GM12878 (cell line): Measurements from ENCODE around the gene SCARB1. TPM values are rescaled to one million over a fixed set of nuclear protein-coding genes. Genes with fewer than 3 reads are reported as not detected.

Source experiments
- BCL11A ChIP-seq: IDR thresholded peaks from 2 replicates; pipeline ENCODE4 v1.6.1; 2011; ENCODE audit warnings: low read depth, low read length
- HDAC6 ChIP-seq: fragments of 200-600 bp; sonication (generic); IDR thresholded peaks from one replicate; pipeline ENCODE4 v1.8.0; 2017; ENCODE audit warnings: antibody characterized with exemption; ENCODE audit not compliant: unreplicated experiment
- IRF3 ChIP-seq: fragments of 450-650 bp; IDR thresholded peaks from 2 replicates; pipeline ENCODE4 v1.6.1; 2014; ENCODE audit warnings: mild to moderate bottlenecking
- NFIC ChIP-seq: IDR thresholded peaks from 2 replicates; pipeline ENCODE4 v1.6.1; 2012; ENCODE audit warnings: low read depth, mild to moderate bottlenecking, inconsistent platforms, low read length, moderate library complexity
- SRF ChIP-seq, 2 experiments: IDR thresholded peaks; 2 replicates each; pipeline ENCODE4 v1.6.1; 2011; ENCODE audit warnings: low read depth in 2 of 2, low read length in 2 of 2, mild to moderate bottlenecking in 1 of 2, moderate library complexity in 1 of 2
- USF1 ChIP-seq: IDR thresholded peaks from 2 replicates; pipeline ENCODE4 v1.6.1; 2011; ENCODE audit warnings: borderline replicate concordance, low read depth, mild to moderate bottlenecking, moderate library complexity, mixed read lengths, low read length; ENCODE audit not compliant: insufficient read depth; ENCODE audit errors: extremely low read length
- polyA plus RNA-seq, 11 experiments: library from polyadenylated mRNA; depleted of rRNA in 4 of 11; unstranded in 6 of 11; stranded (reverse) in 5 of 11; fragments of >200 nt; fragmentation: Nextera tagmentation in 4 of 11; fragmentation: Illumina TruSeq in 1 of 11; extraction: Ambion mirVana in 4 of 11; extraction: Trizol in 1 of 11; gene quantifications; 1 replicate in 1 of 11; 2 replicates in 10 of 11; pipeline versions ENCODE4 v1.2.1 to v1.2.3, GENCODE V29; 2011 to 2016; ENCODE audit warnings: inconsistent platforms in 2 of 11, missing spikeins in 2 of 11, low read depth in 1 of 11
- total RNA-seq, 4 experiments: library from RNA; depleted of rRNA in 3 of 4; stranded (reverse); fragments of >200 nt in 3 of 4; fragmentation: Illumina TruSeq in 1 of 4; extraction: Trizol in 1 of 4; gene quantifications; 2 replicates each; pipeline versions ENCODE4 v1.2.1 to v1.2.3, GENCODE V29; 2013 to 2021
- TF ChIP-seq, protein P1 (sequence below): fragments of 450-650 bp; IDR thresholded peaks from 2 replicates; pipeline ENCODE4 v1.6.1; 2017; ENCODE audit warnings: borderline replicate concordance
- TF ChIP-seq, protein P2 (sequence below): IDR thresholded peaks from 2 replicates; pipeline ENCODE4 v1.6.1; 2011; ENCODE audit warnings: mild to moderate bottlenecking, low read depth, low read length, moderate library complexity; ENCODE audit not compliant: insufficient replicate concordance
- TF ChIP-seq, protein P3 (sequence below): fragments of 450-650 bp; IDR thresholded peaks from 2 replicates; pipeline ENCODE4 v1.6.1; 2017; ENCODE audit warnings: mild to moderate bottlenecking, moderate library complexity

The SCARB1 gene
- total and polyA plus RNA-seq, 10 of the 15 experiments (the other 5 are each of a cell fraction or from before 2014, with no cell fraction given) = 0.34 to 104 (median 63.1) TPM

GRCh38 chr12:124870515-124870914 is 6.9 kb upstream of the SCARB1 start (continued):
- no peak for TF ChIP-seq USF1
- TF ChIP-seq NFIC = no peak
- TF ChIP-seq, protein P1, sequence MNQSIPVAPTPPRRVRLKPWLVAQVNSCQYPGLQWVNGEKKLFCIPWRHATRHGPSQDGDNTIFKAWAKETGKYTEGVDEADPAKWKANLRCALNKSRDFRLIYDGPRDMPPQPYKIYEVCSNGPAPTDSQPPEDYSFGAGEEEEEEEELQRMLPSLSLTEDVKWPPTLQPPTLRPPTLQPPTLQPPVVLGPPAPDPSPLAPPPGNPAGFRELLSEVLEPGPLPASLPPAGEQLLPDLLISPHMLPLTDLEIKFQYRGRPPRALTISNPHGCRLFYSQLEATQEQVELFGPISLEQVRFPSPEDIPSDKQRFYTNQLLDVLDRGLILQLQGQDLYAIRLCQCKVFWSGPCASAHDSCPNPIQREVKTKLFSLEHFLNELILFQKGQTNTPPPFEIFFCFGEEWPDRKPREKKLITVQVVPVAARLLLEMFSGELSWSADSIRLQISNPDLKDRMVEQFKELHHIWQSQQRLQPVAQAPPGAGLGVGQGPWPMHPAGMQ = no peak
- TF ChIP-seq BCL11A = no peak
- no peak for TF ChIP-seq HDAC6
- TF ChIP-seq, protein P2, sequence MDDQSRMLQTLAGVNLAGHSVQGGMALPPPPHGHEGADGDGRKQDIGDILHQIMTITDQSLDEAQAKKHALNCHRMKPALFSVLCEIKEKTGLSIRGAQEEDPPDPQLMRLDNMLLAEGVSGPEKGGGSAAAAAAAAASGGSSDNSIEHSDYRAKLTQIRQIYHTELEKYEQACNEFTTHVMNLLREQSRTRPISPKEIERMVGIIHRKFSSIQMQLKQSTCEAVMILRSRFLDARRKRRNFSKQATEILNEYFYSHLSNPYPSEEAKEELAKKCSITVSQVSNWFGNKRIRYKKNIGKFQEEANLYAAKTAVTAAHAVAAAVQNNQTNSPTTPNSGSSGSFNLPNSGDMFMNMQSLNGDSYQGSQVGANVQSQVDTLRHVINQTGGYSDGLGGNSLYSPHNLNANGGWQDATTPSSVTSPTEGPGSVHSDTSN = no peak
- no peak for TF ChIP-seq IRF3
- TF ChIP-seq, protein P3, sequence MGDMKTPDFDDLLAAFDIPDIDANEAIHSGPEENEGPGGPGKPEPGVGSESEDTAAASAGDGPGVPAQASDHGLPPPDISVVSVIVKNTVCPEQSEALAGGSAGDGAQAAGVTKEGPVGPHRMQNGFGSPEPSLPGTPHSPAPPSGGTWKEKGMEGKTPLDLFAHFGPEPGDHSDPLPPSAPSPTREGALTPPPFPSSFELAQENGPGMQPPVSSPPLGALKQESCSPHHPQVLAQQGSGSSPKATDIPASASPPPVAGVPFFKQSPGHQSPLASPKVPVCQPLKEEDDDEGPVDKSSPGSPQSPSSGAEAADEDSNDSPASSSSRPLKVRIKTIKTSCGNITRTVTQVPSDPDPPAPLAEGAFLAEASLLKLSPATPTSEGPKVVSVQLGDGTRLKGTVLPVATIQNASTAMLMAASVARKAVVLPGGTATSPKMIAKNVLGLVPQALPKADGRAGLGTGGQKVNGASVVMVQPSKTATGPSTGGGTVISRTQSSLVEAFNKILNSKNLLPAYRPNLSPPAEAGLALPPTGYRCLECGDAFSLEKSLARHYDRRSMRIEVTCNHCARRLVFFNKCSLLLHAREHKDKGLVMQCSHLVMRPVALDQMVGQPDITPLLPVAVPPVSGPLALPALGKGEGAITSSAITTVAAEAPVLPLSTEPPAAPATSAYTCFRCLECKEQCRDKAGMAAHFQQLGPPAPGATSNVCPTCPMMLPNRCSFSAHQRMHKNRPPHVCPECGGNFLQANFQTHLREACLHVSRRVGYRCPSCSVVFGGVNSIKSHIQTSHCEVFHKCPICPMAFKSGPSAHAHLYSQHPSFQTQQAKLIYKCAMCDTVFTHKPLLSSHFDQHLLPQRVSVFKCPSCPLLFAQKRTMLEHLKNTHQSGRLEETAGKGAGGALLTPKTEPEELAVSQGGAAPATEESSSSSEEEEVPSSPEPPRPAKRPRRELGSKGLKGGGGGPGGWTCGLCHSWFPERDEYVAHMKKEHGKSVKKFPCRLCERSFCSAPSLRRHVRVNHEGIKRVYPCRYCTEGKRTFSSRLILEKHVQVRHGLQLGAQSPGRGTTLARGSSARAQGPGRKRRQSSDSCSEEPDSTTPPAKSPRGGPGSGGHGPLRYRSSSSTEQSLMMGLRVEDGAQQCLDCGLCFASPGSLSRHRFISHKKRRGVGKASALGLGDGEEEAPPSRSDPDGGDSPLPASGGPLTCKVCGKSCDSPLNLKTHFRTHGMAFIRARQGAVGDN = no peak
- no peak for TF ChIP-seq SRF (IDR thresholded peaks at IDR 0.05; ENCODE audit: low read depth in 2 of 2, low read length in 2 of 2)
